Tibial nerve (tissue), 4 donors: ENCODE results near the gene GIPC3. TPM values are rescaled to one million over a fixed set of nuclear protein-coding genes. Genes with fewer than 3 reads are reported as not detected.

Source experiments
- DNase-seq, 2 donors: peaks; one replicate each; pipeline ENCODE4 v3.0.0-alpha.2; 2019; ENCODE audit warnings: low spot score in 2 of 2
- H3K27ac ChIP-seq, 4 donors: fragments of 200-600 bp; sonication (generic) in 3 of 4; one replicate each; pipeline ENCODE4 v1.5.1; 2017 to 2019; ENCODE audit warnings: mild to moderate bottlenecking in 1 of 4
- H3K27me3 ChIP-seq, 2 donors: fragments of 200-600 bp; sonication (generic) in 1 of 2; one replicate each; pipeline versions ENCODE4 v1.5.1 to v1.6.0; 2017 to 2019
- H3K36me3 ChIP-seq, 3 donors: fragments of 200-600 bp; sonication (generic); one replicate each; pipeline ENCODE4 v1.5.1; 2018 to 2019
- H3K4me1 ChIP-seq, 4 donors: fragments of 200-600 bp; sonication (generic) in 3 of 4; one replicate each; pipeline ENCODE4 v1.5.1; 2017 to 2019
- H3K4me3 ChIP-seq, 4 donors: fragments of 200-600 bp; sonication (generic) in 3 of 4; one replicate each; pipeline ENCODE4 v1.5.1; 2017 to 2019; ENCODE audit warnings: mild to moderate bottlenecking in 1 of 4, moderate library complexity in 1 of 4
- H3K9me3 ChIP-seq, 4 donors: fragments of 200-600 bp; sonication (generic) in 3 of 4; one replicate each; pipeline ENCODE4 v1.5.1; 2017 to 2019
- CTCF ChIP-seq, 5 experiments: fragments of 200-600 bp in 3 of 5; fragments of 450-650 bp in 2 of 5; sonication (generic) in 3 of 5; IDR thresholded peaks; one replicate each; pipeline ENCODE4 v1.5.1; 2016 to 2019; ENCODE audit warnings: antibody characterized with exemption in 5 of 5, mild to moderate bottlenecking in 3 of 5, moderate library complexity in 2 of 5
- EP300 ChIP-seq, 2 donors: sonication (generic); formaldehyde crosslinking; IDR thresholded peaks; one replicate each; pipeline ENCODE4 v1.6.1; 2017; ENCODE audit warnings: antibody characterized with exemption in 2 of 2, mild to moderate bottlenecking in 1 of 2
- POLR2A ChIP-seq, 2 donors: fragments of 450-650 bp; IDR thresholded peaks; one replicate each; pipeline ENCODE4 v1.6.1; 2017; ENCODE audit warnings: antibody characterized with exemption in 2 of 2, mild to moderate bottlenecking in 2 of 2, moderate library complexity in 2 of 2
- WGBS, 2 donors: methylation state at CpG; one replicate each; pipeline ENCODE4 v1.1.5; 2018; 5-methylcytosine and 5-hydroxymethylcytosine counted together
- total RNA-seq, 4 donors: library from RNA; depleted of rRNA; stranded (reverse); fragments of >200 nt; gene quantifications; one replicate each; pipeline ENCODE4 v1.1.0, GENCODE V29; 2016

The GIPC3 gene
- total RNA-seq, 4 donors from 2014 or later: 0.21 to 2.4 (median 1.1) TPM

GRCh38 chr19:3590991-3591659, 5.8 kb downstream of the GIPC3 start:
- Histone ChIP-seq H3K9me3 (no peaks in the 10 kb centered on the region), H3K4me3 (no peak overlapping the region), H3K36me3 (peaks cover 0 to 18% (median 0%) of the 10 kb centered on the region in 3 donors), H3K27ac (no peak overlapping the region), H3K27me3 (peaks cover 0 to 5% of the 10 kb centered on the region in 2 donors), H3K4me1 (peaks cover 0 to 4% (median 0%) of the 10 kb centered on the region in 4 donors)
- no peak for DNase-seq
- WGBS, 2 donors: 87 to 97% methylated on average over 7 to 8 of the region's 8 CpGs
- no peak for TF ChIP-seq CTCF (IDR thresholded peaks at IDR 0.05)
- TF ChIP-seq POLR2A (IDR thresholded peaks at IDR 0.05): no peak
- no peak for TF ChIP-seq EP300 (IDR thresholded peaks at IDR 0.05)

- H3K4me1 ChIP-seq: no peaks in the 10 kb centered on the region
- WGBS, 2 donors: 84 to 94% methylated on average over 8 to 9 of the region's 9 CpGs
Measured at GRCh38 chr19:3591876-3592613, 6.8 kb downstream of the GIPC3 start.

GRCh38 chr19:3593156-3593555, 7.9 kb downstream of the GIPC3 start:
- WGBS, 2 donors: 46 to 47% methylated on average over 11 of the region's 11 CpGs
- no peak for DNase-seq
- Histone ChIP-seq H3K27ac (no peak overlapping the region), H3K4me3 (no peak overlapping the region), H3K36me3 (peaks cover 0 to 27% (median 0%) of the 10 kb centered on the region in 3 donors), H3K4me1 (no peaks in the 10 kb centered on the region), H3K27me3 (no peaks in the 10 kb centered on the region), H3K9me3 (no peaks in the 10 kb centered on the region)
- TF ChIP-seq CTCF (IDR thresholded peaks at IDR 0.05): no peak
- TF ChIP-seq POLR2A (IDR thresholded peaks at IDR 0.05): no peak
- no peak for TF ChIP-seq EP300 (IDR thresholded peaks at IDR 0.05)

More at GRCh38 chr19:3591876-3592613, 6.8 kb downstream of the GIPC3 start:
- H3K27ac ChIP-seq: no peak overlapping the region
- no peaks in the 10 kb centered on the region for H3K9me3 ChIP-seq
- no peaks in the 10 kb centered on the region for H3K27me3 ChIP-seq
- no peak overlapping the region for H3K4me3 ChIP-seq
- H3K36me3 ChIP-seq: peaks cover 0 to 18% (median 0%) of the 10 kb centered on the region in 3 donors
- TF ChIP-seq CTCF (IDR thresholded peaks at IDR 0.05): no peak
- no peak for TF ChIP-seq EP300 (IDR thresholded peaks at IDR 0.05)
- no peak for TF ChIP-seq POLR2A (IDR thresholded peaks at IDR 0.05)
- DNase-seq: no peak

- H3K27me3 ChIP-seq: no peaks in the 10 kb centered on the region
- TF ChIP-seq CTCF (IDR thresholded peaks at IDR 0.05) (no peak), POLR2A (IDR thresholded peaks at IDR 0.05) (no peak), EP300 (IDR thresholded peaks at IDR 0.05) (no peak)
- no peak overlapping the region for H3K4me3 ChIP-seq
- no peak for DNase-seq
- H3K27ac ChIP-seq: no peak overlapping the region
- no peaks in the 10 kb centered on the region for H3K9me3 ChIP-seq
- H3K36me3 ChIP-seq: peaks cover 0 to 43% (median 0%) of the 10 kb centered on the region in 3 donors
- 71 to 82% methylated on average over 19 to 24 of the region's 34 CpGs for WGBS, 2 donors
- no peaks in the 10 kb centered on the region for H3K4me1 ChIP-seq
Measured at GRCh38 chr19:3595521-3596061, 10.3 kb downstream of the GIPC3 start.

GRCh38 chr19:3599776-3600187, 14.5 kb downstream of the GIPC3 start:
- DNase-seq: no peak
- Histone ChIP-seq H3K27me3 (peaks cover 0 to 6% of the 10 kb centered on the region in 2 donors), H3K9me3 (no peaks in the 10 kb centered on the region), H3K27ac (no peak overlapping the region), H3K36me3 (peaks cover 0 to 34% (median 0%) of the 10 kb centered on the region in 3 donors), H3K4me3 (no peak overlapping the region), H3K4me1 (peaks cover 0 to 21% (median 9%) of the 10 kb centered on the region in 4 donors)
- no peak for TF ChIP-seq CTCF (IDR thresholded peaks at IDR 0.05)
- TF ChIP-seq POLR2A (IDR thresholded peaks at IDR 0.05): no peak
- TF ChIP-seq EP300 (IDR thresholded peaks at IDR 0.05): no peak
- WGBS, 2 donors: 60 to 92% methylated on average over 1 to 24 of the region's 28 CpGs
